ENCODE data around the gene ITLN1. TPM values are rescaled to one million over a fixed set of nuclear protein-coding genes. Genes with fewer than 3 reads are reported as not detected.

ITLN1 gene
- total RNA-seq, 2 experiments from 2014 or later: not detected

- POLR2A ChIA-PET: interaction anchor here (0.6 to 1.9 kb wide), 4 partner anchors 41 to 181 kb away, joined by 3 to 6 read pairs (median 3); partner anchors contain the start of gene LY9
- CTCF ChIA-PET: interaction anchor here (0.6 to 8.5 kb wide), 27 partner anchors 11 to 264 kb away, joined by 3 to 113 read pairs (median 5); partner anchors contain the start of genes CD244, ITLN2 and TSTD1
Measured at GRCh38 chr1:160836981-160837557, 47.9 kb downstream of the ITLN1 start.

DNA sequence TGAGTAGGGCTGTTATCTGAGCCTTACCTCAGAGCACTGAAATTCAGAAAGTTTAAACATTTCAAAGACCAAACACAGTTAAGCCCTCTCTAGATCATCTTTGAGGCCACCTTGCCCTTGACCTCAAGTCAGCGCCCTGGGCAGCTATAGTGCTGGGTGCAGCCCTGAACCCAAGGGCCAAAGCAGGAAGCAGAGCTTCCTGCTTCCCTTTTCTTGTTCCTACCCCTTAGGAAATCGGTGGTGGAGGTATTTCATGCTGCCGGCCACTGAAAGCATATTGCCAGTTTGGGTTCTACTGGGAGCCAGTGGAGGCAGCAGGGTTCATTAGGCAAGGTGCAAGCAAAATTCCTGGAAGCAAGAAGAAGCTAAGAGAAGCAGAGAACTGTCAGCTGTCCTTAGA is 48.4 kb downstream of the ITLN1 start:
- CTCF ChIA-PET: interaction anchor here (0.5 to 8.5 kb wide), 21 partner anchors 10 to 202 kb away, joined by 3 to 113 read pairs (median 5); partner anchors contain the start of genes CD244 and ITLN2
- POLR2A ChIA-PET: interaction anchor here (1.9 kb wide), 1 partner anchor 40 kb away, joined by 6 read pairs; the partner anchor contains the start of gene LY9

DNA sequence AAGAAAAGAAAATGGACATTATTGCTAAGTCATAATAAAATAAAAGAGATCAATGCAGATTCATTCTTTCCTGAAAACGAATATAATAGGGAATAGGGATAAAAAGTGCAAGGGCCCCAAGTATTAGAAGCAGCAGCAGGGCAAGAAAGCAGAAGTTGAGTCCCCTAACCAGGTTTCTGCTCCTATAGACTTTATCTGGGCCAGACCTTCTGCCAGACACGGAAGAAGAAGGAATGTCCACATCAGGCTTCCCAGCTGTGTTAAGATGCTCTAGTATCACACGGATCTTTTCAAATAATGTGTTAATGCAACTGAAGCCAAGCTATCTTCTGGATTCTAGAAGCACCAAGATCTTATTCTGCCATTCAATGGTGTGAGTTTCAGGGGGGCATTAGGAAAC is 49.2 kb downstream of the ITLN1 start:
- ChIA-PET POLR2A (no interaction called here), CTCF (interaction anchor here (0.5 to 8.5 kb wide), 14 partner anchors 13 to 155 kb away, joined by 3 to 113 read pairs (median 5); partner anchors contain the start of genes CD244 and ITLN2)

GRCh38 chr1:160834945-160835565 is 49.9 kb downstream of the ITLN1 start:
- ChIA-PET POLR2A (no interaction called here), CTCF (interaction anchor here (0.6 to 8.5 kb wide), 19 partner anchors 14 to 167 kb away, joined by 3 to 113 read pairs (median 4); partner anchors contain the start of genes CD244 and ITLN2)

DNA sequence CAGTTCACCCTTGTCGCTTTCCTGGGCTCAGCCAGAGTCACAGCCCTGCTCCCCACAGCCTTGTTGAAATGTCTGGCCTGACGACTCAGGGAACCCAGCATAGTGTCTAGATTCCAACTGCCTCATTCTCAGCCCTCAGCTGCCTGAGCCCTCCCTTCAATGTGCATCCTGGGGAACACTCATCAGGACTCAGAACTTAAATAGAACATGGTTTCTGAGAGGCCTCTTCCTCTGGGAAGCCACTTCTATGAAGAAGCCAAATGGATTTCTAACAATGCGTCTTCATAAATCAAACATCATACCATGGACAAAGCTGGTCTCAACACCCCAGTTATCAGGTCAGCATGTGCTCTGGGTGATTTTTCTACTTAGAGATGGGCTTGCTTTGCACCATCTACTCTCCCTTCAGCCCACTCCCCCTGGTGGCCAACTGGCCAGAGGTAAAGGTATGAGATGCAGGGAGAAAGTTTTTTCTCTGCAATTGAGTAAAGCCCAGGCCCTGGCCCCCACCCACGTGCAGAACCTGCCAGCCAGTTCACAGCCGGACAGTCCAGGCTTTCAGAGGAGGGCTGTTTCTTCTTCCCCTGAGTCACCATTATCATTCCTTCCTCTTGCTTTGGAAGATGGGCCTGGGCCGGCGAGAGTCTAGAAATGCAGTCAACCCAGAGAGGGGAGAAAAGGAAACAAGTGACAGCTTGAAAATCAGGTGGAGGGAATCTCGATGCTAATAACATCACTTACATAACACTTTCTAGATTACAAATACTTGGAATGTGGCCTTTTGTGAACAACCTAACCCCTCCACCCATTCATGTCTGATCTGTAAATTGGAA is 54.4 kb downstream of the ITLN1 start:
- POLR2A ChIA-PET: no interaction called here
- CTCF ChIA-PET: interaction anchor here (0.6 to 4.3 kb wide), 14 partner anchors 12 to 267 kb away, joined by 3 to 34 read pairs (median 4); partner anchors contain the start of gene ITLN2

- CTCF ChIA-PET: interaction anchor here (0.6 to 4.3 kb wide), 11 partner anchors 13 to 161 kb away, joined by 3 to 34 read pairs (median 4); partner anchors contain the start of genes ITLN2 and LY9
Measured at GRCh38 chr1:160829766-160830165, 55.2 kb downstream of the ITLN1 start.

DNA sequence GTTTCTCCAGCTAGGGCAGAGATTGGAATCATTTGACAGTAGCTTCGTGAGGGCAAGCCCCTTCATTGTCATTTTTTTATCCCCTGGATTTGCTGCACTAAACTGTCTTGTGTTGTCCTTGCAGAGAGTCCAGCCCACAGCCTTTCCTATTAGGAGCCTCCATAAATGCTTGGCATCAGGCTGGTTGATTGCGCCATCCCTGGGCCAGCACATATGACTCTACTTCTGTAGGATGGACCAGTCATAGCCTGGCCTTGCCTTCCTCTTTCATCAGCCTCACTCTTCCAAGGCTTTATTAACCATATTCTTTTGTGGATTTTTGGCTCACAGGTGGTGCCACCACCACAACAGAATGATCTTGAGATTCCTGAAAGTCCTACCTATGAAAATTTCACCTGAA is 57.6 kb downstream of the ITLN1 start:
- ChIA-PET POLR2A (no interaction called here), CTCF (interaction anchor here (0.8 to 2.3 kb wide), 3 partner anchors 47 to 124 kb away, joined by 3 to 7 read pairs (median 4); no protein-coding TSS in a partner anchor)

More at GRCh38 chr1:160829766-160830165, 55.2 kb downstream of the ITLN1 start:
- POLR2A ChIA-PET: no interaction called here

- CTCF ChIA-PET: interaction anchor here (0.8 to 2.3 kb wide), 3 partner anchors 10 to 125 kb away, joined by 3 to 7 read pairs (median 4); no protein-coding TSS in a partner anchor
- POLR2A ChIA-PET: no interaction called here
Measured at GRCh38 chr1:160826546-160826945, 58.4 kb downstream of the ITLN1 start.

Other genes starting within 250 kb of the ITLN1 start
- 100 to 1,000 TPM; 102 to 105 TPM for gene SLAMF1, start 238.1 kb downstream of the ITLN1 start, total RNA-seq
- gene CD48, start 173.4 kb downstream of the ITLN1 start, total RNA-seq: 100 to 1,000 TPM; 292 to 307 TPM
- 10 to 100 TPM; 75.2 to 75.4 TPM for gene SLAMF7, start 145.9 kb downstream of the ITLN1 start, total RNA-seq
- gene LY9, start 89.0 kb downstream of the ITLN1 start, total RNA-seq: 1 to 10 TPM; 4.2 to 4.8 TPM
- 1 to 10 TPM; 1.9 to 2.1 TPM for gene CD244, start 22.3 kb downstream of the ITLN1 start, total RNA-seq
- gene ITLN2, start 69.6 kb upstream of the ITLN1 start, total RNA-seq: not detected
- 10 to 100 TPM in 1 of 2 experiments, 1 to 10 TPM in 1; 8.6 to 11.5 TPM for gene F11R, start 136.0 kb upstream of the ITLN1 start, total RNA-seq
- 10 to 100 TPM; 40.9 to 43.2 TPM for gene TSTD1, start 153.8 kb upstream of the ITLN1 start, total RNA-seq
- gene USF1, start 160.8 kb upstream of the ITLN1 start, total RNA-seq: 10 to 100 TPM; 58.4 to 63.8 TPM
- 100 to 1,000 TPM; 149 TPM for gene ARHGAP30, start 184.7 kb upstream of the ITLN1 start, total RNA-seq
- under 1 TPM in 1 of 2 experiments, not detected in 1; 0.08 TPM for gene NECTIN4, start 204.4 kb upstream of the ITLN1 start, total RNA-seq
- gene KLHDC9, start 213.2 kb upstream of the ITLN1 start, total RNA-seq: under 1 TPM; 0.38 to 0.53 TPM
- gene PFDN2, start 232.9 kb upstream of the ITLN1 start, total RNA-seq: 100 to 1,000 TPM; 148 to 159 TPM
- 10 to 100 TPM; 38.6 to 40.3 TPM for gene NIT1, start 232.9 kb upstream of the ITLN1 start, total RNA-seq
- 10 to 100 TPM; 42.4 to 42.7 TPM for gene DEDD, start 247.5 kb upstream of the ITLN1 start, total RNA-seq